ENCODE results near the gene COA6.
"Not testable (repeated sequence)": the region's sequence is repeated elsewhere in the genome, so short reads cannot be mapped to it uniquely, and the experiment has no call there.

The COA6 gene

DNA sequence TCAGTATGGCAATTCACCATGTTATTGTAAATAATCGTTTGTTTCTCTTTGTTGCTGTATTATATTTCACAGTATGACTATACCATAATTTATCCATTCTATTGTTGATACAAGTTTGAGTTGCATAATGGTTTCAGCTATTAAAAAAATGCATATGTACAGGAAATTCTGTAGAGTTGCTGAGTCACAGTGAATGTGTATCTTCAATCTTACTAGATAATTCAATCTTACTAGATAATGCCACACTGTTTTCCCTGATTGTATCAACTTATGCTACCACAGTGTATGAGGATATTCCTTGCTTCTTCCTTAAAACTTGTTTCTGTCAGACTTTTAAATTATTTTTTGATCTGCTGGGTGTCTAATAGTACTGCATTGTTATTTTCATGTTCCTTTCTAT is 3.5 kb upstream of the COA6 start:
- DNase-seq (ENCODE audit: low read depth, low spot score), result no peak

DNA sequence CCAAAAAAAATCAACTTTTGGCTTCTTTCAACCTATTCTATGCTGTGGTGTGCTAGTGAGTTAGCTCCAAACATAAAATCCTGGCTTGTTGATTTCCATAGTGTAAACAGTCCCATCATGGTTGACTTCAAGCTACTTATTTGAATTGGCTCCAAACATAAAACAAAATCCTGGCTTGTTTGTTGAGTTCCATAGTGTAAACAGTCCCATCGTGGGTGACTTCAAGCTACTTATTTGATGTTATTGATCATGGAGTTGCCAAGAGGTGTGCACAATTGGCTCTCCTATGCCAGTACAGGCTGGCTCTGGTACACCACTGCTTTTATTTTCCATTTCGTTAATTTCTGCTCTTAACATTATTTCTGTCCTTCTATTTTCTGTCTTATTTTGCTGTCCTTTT is 1.8 kb upstream of the COA6 start:
- no peak for DNase-seq (ENCODE audit: low read depth, low spot score)

DNA sequence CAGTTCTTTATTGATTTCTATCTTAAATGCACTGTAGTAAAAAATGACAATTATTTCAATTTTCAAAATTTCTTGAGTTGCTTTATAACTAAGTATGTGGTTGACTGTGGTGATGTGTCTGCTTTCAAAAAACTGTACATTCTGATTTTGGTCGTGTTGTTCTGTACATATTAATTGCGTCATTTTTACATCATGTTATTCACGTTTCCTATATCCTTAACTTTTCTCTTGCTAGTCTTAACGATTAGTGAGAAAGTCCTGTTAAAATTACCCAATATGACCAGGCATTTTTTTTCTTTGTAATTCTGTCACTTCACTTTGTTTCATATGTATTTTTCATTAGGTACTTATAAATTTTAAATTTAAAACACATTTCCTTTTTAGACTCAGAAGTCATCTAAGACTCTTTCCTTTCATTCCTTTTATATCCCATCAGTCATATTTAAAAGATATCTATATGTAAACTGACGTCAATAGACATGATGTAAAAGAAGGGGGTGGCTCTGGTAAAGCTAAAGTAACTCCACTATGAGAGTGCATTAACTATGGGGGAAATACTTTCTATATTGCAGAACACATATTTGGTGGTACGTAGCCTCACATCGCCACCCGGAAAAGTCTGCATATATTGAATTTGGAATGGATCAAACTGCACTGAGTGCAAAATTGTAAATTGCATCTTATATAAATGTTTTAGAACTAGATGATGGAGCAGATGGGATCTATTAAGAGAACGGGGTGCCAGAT is 1.1 kb upstream of the COA6 start:
- DNase-seq (ENCODE audit: low read depth, low spot score), result no peak

DNA sequence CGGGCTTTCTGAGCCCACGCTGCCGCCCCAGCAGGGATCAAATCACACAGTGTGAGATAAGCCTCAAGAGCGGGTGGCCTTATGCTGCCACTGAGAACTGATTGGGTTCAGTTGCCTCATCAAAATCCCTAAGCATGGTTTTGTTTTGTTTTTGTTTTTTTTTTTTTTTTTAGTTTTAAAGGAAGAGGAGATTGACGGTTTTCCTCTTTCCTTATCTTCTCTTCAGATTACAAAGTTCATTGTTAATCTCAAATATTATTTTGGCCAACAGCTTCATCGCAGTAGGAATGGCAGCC is 651 bp downstream of the COA6 start:
- no peak for DNase-seq (ENCODE audit: low read depth, low spot score)

DNA sequence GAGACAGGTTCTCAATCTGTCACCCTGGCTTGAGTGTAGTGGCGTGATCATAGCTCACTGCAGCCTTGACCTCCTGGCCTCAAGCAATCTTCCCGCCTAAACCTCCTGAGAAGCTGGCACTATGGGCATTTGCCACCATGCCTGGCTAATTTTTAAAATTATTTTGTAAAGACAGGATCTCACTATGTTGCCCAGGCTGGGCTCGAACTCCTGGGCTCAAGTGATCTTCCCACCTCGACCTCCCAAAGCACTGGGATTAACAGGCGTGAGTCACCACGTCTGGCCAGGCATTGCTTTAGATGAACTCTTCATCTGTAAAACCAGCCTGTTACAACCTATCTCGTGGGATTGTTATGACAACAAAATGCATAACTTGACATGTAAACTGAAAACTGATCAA is 2.4 kb downstream of the COA6 start:
- no peak for DNase-seq (ENCODE audit: low read depth, low spot score)

DNA sequence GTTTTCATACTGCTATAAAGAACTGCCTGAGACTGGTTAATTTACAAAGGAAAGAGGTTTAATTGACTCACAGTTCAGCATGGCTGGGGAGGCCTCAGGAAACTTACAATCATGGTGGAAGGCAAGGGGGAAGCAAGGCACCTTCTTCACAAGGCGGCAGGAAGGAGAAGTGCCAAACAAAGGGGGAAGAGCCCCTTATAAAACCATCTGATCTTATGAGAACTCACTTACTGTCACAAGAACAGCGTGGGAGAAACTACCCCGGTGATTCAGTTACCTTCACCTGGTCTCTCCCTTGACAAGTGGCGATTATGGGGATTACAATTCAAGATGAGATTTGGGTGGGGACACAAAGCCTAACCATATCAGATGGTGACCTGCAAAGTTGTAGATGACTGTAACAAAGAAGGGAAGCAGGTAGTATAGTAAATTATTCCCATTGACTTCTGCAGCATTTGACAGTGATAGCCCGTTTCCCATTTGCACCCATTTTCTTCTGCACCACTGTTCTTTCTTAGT is 6.4 kb downstream of the COA6 start:
- DNase-seq (ENCODE audit: low read depth, low spot score), result not testable (repeated sequence)

DNA sequence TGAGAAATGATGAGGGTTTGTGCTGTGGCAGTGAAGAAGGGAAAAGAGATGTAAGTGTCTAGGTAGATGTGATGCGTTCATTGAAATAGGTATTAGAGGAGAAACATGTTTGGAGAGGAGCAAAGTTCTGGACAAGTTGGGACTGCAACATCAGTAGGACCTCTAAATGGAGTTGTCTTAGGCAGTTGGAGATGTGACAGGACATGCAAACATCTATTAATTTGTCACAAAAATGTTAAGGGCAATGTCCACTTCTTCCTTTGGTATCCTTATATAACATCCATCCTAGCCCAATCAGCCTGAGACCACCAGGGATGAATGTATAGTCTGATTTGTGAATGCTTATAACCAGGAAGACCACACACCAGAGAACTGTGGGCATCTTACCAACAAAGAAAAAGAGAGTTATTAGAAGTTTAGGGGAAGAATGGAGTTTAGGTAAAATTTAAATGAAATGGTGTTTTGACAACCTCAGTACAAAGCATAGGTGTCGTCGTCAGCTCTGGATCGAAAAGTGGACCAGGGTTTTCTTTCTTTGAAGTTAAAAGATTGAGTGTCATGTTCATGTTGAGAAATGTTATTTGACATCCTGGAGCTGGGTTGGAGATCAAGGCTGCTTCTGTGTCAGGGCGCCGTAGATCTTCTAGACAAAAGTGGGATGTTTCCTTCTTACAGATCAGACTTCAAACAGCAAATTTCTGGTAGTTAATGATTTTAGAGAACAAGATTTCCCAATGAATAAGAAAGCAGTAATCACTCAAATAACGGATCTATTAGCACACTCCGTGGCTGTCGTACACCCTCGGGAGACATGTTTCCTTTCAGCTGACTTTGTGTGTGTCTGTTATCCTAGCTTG is 8.7 kb downstream of the COA6 start:
- DNase-seq (ENCODE audit: low read depth, low spot score), result no peak

DNA sequence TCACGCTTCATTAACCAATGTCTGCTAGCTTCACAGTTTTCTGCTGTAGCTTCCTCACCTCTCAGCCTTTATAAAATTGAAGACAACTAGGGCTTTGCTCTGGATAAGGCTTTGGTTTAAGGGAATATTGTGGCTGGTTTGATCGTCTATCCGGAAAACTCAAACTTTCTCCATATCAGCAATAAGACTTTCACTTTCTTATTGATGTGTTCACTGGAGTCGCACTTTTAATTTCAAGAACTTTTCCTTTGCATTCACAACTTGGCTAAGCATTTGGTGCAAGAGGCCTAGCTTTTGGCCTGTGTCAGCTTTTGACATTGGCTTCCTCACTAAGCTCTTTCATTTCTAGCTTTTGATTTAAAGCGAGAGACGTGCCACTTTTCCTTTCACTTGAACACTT is 12.9 kb downstream of the COA6 start:
- DNase-seq (ENCODE audit: low read depth, low spot score), result no peak

DNA sequence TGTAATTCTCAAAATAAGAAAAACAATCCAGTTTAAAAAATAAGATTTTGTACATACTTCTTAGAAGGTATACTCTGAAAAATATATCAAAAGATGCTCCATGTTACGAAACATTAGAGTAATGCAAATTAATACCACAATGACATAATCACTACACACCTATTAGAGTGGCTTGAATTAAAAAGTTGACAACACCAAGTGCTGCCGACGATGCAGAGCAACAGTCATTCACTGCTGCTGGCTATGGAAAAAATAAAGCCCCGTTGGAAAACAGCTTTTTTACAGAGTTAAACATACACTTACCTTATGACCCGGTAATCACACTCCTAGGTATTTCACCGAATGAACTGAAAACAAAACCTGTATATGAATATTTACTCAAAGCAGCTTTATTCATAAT is 14.8 kb downstream of the COA6 start:
- no peak for DNase-seq (ENCODE audit: low read depth, low spot score)

DNA sequence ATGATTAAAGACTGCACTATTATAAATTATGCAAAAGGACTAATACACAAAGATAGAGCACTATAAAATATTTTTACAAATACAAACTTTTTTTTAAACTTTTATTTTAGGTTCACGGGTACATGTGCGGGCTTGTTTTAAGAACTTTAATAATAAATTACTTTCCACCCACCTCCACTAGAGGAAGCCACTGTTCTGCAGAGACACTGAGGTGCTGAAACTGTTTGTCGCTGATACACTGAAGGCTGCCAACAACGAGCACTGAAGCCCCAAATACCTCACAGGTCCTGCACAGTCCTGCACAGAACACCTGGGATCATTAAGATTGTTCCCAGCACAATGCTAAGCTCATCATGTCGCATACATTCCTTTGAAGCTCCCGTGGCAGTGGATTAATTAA is 19.9 kb downstream of the COA6 start:
- peak; percentile 10 for DNase-seq (ENCODE audit: low read depth, low spot score)

DNA sequence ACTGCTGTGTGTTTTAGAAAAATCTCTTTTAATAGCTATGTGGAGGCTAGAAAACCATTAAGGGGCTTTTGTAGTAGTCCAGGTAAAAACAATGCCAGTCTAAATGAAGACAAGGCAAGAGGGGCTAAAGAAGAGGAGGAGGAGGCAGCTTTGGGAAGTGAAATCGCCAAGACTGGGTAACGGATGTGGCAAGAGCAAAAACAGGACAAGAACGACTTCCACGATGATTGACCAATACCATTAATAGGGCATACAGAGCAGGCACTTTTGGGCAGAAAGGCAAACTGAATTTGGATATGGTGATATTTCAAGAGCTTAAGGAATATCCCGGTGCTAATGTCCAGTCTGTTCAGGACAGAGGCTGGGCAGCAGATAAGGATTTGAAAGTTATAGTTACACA is 22.0 kb downstream of the COA6 start:
- no peak for DNase-seq (ENCODE audit: low read depth, low spot score)

DNA sequence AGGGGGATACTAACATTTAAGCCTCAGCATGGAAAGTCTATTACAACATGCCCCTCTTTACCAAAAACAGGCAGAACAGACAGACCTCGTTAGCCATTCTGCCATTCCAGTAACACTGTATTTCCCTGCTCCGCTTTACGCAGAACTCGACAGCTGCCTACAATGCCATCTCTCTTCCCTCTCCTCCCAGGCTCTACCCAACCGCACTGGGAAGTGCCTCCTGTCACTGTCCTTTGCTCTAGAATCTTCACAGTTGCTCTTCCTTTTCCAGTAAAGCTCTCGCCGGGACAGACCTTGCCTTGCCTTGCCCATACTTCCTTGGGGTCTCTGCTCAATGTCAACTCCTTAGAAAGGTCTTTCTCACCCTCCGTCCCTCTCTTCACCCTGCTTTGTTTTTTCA is 22.8 kb downstream of the COA6 start:
- no peak for DNase-seq (ENCODE audit: low read depth, low spot score)

DNA sequence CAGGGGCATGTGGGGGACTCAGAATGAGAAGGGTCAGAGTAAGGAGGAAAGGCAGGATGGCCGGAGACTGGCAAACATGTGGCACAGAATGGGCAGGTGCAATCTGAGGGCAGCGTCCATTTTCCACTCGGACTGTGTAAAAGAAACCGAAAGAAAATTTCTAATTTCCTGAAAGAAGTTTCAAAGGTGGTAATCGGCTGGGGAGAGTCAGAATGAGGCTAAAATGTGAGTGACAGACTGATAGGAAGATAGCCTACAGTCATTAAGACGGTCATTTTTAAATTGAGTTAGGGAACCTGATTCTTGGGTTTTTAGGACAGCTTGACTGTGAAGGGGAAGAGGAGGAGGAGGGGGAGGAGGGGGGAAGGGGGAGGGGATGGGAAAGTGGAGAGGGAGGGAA is 23.6 kb downstream of the COA6 start:
- DNase-seq (ENCODE audit: low read depth, low spot score), result no peak

DNA sequence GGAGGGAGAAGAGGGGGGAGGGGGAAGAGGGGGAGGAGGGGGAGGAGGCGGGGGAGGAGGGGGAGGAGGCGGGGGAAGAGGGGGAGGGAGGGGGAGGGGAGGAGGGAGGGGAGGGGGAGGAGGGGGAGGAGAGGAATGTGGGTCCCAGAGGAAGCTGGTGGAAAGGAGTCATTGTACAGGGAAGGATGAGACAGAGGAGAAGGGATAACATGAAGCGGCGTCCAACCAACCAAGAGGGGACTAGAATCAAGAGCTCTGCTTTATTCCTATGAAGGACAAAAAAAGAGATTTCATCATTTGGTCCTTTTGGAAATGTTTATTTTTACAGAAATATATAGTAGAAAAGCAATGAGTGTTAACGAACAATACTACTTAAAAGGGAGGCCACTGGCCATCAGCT is 24.5 kb downstream of the COA6 start:
- DNase-seq (ENCODE audit: low read depth, low spot score), result no peak

DNA sequence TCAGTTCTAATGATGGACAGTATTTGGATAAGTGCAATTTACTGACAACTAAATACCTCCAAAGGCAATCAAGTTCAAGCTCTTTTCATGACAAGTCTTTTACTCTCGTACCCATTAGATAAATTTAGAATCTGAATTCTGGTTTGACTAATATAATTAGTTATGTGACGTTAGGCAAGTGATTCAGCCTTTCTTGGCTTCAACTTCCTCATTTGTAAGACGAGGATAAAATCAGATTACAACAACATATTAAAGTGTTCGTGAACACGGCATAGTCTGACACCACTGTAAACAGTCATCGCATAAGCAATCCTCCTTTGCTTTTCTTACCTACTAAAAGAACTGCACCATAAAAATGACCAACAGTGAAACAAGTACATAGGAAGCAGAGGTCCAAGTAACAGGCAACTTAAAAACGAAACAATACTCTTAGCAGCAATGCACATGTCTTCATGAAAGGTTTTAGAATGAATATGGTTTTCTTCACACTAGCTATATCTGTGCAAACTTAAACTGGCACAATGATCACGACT is 25.7 kb downstream of the COA6 start:
- peak; percentile 22 for DNase-seq (ENCODE audit: low read depth, low spot score)

DNA sequence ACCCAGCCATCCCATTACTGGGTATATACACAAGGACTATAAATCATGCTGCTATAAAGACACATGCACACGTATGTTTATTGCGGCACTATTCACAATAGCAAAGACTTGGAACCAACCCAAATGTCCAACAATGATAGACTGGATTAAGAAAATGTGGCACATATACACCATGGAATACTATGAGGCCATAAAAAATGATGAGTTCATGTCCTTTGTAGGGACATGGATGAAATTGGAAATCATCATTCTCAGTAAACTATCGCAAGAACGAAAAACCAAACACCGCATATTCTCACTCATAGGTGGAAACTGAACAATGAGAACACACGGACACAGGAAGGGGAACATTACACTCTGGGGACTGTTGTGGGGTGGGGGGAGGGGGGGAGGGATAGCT is 26.3 kb downstream of the COA6 start:
- not testable (repeated sequence) for DNase-seq (ENCODE audit: low read depth, low spot score)

DNA sequence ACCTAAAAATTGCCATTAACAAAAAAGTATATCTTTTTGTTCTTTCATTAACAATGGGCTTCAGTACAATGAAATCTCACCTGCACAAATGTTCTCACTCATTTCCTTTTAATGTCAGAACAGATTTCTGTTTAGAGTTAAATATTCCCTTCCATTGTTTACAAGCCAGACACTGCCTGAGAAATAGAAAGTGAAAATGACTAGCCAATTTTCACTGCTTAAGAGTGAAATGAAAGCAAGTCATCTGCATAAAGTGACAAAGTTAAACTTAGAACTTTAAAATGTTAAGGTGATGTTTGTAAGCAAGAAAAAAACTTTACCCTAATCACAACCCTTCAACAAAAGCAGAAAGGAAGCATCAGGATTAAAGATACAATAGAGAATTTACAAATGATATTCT is 27.5 kb downstream of the COA6 start:
- peak; percentile 16 for DNase-seq (ENCODE audit: low read depth, low spot score)

DNA sequence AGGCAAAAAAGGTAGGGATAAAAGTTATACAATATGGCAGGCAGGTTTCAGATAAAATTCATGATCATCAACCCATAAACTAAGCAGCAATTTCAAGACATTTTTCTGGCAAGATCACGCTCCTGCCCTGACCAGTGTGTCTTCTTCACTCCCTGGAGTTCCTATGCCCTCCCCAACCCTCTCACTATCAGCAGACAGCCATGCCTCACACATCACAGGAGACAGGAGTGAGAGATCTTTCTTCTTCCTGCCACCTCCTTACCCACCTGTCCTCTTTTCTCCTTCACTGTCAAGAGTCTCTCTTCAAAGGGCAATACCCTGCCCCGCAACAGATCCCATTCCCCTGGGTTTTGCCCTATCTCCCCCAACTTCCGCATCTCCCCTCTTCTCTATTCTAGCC is 28.4 kb downstream of the COA6 start:
- DNase-seq (ENCODE audit: low read depth, low spot score), result no peak

DNA sequence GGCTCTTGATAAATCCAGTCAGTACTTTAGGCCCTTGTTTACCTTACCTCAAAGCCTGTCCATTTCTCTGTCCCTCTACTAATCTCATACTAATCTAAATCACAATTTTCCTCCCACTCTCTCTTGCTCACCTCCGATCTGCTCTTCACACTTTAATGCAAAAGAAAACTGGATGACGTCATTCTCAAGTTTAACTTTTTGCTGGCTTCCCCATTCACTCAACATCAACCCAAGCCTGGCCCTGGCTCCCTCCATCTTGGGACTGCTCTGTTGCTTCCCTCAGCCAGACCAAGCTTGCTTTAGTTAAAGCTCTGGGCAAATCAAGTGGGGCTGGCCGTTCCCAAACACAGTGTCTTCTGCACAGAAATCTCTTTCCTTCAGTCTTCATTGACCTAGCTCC is 29.7 kb downstream of the COA6 start:
- DNase-seq (ENCODE audit: low read depth, low spot score), result no peak

DNA sequence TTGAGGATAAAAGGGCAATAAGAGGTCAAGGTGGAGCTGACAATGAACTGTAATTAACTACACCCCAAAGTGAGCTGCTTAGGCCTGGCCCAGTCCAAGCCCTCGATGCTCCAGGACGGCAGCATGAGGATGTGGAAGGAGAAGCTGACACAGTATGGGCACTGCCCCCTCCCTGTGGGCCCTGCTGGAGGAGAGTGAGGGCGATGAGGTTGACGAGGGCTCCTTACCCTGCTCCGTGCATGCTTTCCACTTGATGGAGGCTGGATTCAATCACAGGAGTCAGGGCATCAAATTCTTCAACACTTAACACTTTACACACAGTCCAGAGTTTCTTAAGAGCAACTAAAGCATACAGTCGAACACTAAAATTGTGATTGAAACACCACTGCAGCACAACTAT is 32.4 kb downstream of the COA6 start:
- no peak for DNase-seq (ENCODE audit: low read depth, low spot score)

DNA sequence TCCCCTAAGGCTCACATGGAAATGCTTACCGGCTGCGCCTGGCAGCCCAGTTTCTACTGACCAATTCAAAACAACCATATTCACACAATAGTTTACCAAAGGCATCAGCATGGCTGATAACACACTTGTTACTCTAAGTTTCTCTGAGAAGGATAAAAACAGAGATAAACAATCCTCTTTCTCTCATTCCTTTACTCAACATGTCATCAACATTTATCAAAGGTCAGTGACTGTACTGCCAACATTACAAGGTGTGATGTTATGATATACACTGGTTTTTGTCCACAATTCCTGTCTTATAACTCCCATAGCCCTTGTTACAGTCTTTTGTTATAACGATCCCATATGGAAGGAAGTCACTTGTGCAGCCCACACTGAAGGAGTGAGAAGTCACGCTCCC is 33.6 kb downstream of the COA6 start:
- DNase-seq (ENCODE audit: low read depth, low spot score), result no peak

DNA sequence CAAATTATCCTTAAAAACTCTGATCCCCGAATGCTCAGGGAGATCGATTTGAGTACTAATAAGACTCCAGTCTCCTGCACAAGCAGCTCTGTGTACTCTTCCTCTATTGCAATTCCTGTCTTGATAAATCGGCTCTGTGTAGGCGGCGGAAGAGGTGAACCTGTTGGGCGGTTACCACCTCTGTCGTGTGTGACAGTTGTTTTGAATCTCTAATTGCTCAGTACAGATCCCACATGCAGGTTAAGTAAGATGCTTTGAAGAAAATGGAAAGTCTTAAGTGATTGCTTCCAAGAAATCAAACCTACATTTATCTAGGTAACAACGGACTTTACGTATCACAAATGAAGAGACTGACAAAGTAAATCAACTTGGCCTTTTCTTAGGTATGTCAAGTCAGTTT is 35.5 kb downstream of the COA6 start:
- DNase-seq (ENCODE audit: low read depth, low spot score), result no peak

DNA sequence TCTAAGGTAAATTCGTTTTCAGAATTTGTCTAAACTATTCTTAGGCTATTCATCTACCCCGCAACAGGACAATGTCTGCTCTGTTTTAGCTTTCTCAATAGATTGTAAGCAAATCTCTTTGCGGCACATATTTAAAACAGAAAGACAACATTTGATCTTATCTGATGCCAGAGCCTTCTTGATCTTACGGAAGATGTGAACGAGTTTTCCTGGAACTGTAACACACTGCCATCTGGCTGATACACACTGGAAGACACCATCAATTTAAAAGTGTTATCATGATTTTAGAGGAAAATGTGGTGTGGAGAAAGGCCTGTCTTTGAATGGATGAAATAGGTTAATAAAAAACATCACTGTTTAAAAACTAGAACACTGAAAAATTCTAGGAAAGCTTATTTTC is 36.1 kb downstream of the COA6 start:
- DNase-seq (ENCODE audit: low read depth, low spot score), result no peak
